Mucosa of descending colon (tissue), 3 donors: ENCODE results near the gene HDGFL3. TPM values are rescaled to one million over a fixed set of nuclear protein-coding genes. Genes with fewer than 3 reads are reported as not detected.

ENCODE experiments used
- ATAC-seq: fragments of 200-7000 bp; cut with Tn5 transposase; one replicate; pipeline ENCODE4 v1.9.1; 2020; ENCODE audit warnings: mild to moderate bottlenecking, moderate library complexity
- DNase-seq, 3 donors: peaks; one replicate each; pipeline ENCODE4 v3.0.0-alpha.2; 2020
- H3K36me3 ChIP-seq: fragments of 200-600 bp; one replicate; pipeline ENCODE4 v1.8.0; 2021; ENCODE audit warnings: low read depth, mild to moderate bottlenecking
- H3K4me1 ChIP-seq: fragments of 200-600 bp; one replicate; pipeline ENCODE4 v1.8.0; 2021; ENCODE audit warnings: low read depth, mild to moderate bottlenecking
- H3K4me3 ChIP-seq: fragments of 200-600 bp; one replicate; pipeline ENCODE4 v1.8.0; 2021; ENCODE audit warnings: mild to moderate bottlenecking
- H3K9me3 ChIP-seq: fragments of 200-600 bp; one replicate; pipeline ENCODE4 v1.8.0; 2021; ENCODE audit warnings: mild to moderate bottlenecking
- intact Hi-C, 2 donors: fragments of 100-400 bp; cut with DNase I in 1 of 2; cut with micrococcal nuclease in 1 of 2; formaldehyde crosslinking; loops; one replicate each; pipeline versions ENCODE4 v1.11.0 to v1.11.1; 2022; cut with DNase I, micrococcal nuclease
- long read RNA-seq, 2 donors: library from polyadenylated mRNA; unstranded; transcript quantifications; one replicate each; pipeline ENCODE4 v2.0.0, GENCODE V29; 2019 to 2021
- total RNA-seq, 3 donors: library from RNA; stranded (reverse); fragmentation: NEBNext Ultra II Directional in 2 of 3; extraction: Animal tissue kit (Norgen Biotek cat#: 25700) in 2 of 3; gene quantifications; one replicate each; pipeline versions ENCODE4 v1.2.1 to v1.2.4, GENCODE V29; 2021 to 2023
- TF ChIP-seq, protein P1 (sequence below): fragments of 200-600 bp; IDR thresholded peaks from one replicate; pipeline ENCODE4 v1.8.0; 2022; ENCODE audit warnings: antibody characterized with exemption, mild to moderate bottlenecking
- donor health status: DM: no; HTN: no; CAD: no; lungs with moderate emphysema.
- donor health status: DM: no; HTN: no; CAD: no.
- donor health status: DM: no; HTN: yes; CAD: no.

Gene HDGFL3
- total RNA-seq = 10 to 100 TPM in 2 of 3 donors, 1 to 10 TPM in 1; 7.3 to 58.8 (median 14.1) TPM
- long read RNA-seq, donor 1, full-length matches to known transcripts = 74 of 82 reads
- long read RNA-seq, donor 1, partial matches to known transcripts = 4 of 82 reads
- long read RNA-seq, donor 1, other reads (novel, unspliced or antisense) = 4 of 82 reads
- long read RNA-seq, donor 2, full-length matches to known transcripts = 2 of 5 reads
- long read RNA-seq, donor 2, partial matches to known transcripts = 3 of 5 reads
- long read RNA-seq, donor 2, other reads (novel, unspliced or antisense) = 0 of 5 reads

DNA sequence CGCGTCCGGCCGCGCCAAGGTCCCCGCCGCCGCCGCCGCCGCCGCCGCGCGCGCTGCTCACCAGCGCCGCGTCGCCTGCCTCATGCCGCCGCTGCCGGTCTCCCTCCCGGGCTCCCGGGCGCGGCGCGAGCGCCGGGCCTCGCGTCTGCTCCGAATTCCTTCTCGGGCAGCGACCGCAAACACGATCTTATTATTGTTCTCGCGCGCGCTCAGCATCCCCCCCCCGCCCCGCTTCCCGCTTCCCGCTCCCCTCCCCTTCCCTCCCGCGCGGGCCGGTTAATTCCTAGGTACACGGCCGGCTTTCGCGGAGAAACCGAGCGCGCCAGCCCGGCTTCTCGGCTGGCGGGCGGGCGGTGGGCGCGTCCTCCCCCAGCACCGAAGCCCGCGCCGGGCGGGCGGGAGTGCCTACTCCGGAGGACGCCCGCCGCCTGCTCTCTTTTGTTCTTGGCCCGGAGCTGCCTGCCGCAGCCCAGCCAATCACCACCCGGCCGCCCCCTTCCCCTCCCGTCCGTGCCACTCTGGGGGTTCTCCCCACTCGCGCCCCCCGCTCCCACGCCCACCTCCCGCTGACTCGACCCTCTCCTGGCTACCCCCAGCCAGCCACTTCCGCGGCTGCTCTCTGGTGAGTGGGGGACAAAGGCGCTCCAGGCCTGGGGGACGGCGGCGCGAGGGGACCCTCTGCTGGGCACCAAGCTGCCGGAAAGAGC, at the start of gene HDGFL3:
HDGFL3 (minus strand) TSS at position 164 of the 707 bp plus-strand sequence. CDS start 409 bp downstream, outside the sequence.
- TF ChIP-seq, protein P1, sequence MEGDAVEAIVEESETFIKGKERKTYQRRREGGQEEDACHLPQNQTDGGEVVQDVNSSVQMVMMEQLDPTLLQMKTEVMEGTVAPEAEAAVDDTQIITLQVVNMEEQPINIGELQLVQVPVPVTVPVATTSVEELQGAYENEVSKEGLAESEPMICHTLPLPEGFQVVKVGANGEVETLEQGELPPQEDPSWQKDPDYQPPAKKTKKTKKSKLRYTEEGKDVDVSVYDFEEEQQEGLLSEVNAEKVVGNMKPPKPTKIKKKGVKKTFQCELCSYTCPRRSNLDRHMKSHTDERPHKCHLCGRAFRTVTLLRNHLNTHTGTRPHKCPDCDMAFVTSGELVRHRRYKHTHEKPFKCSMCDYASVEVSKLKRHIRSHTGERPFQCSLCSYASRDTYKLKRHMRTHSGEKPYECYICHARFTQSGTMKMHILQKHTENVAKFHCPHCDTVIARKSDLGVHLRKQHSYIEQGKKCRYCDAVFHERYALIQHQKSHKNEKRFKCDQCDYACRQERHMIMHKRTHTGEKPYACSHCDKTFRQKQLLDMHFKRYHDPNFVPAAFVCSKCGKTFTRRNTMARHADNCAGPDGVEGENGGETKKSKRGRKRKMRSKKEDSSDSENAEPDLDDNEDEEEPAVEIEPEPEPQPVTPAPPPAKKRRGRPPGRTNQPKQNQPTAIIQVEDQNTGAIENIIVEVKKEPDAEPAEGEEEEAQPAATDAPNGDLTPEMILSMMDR = no peak
- no peaks in the 10 kb centered on the region for H3K4me1 ChIP-seq
- H3K4me3 ChIP-seq = peak within 1 kb of the TSS; percentile 54
- H3K9me3 ChIP-seq = no peaks in the 10 kb centered on the region
- ATAC-seq (peak; percentile 63), DNase-seq (peak; percentile 56 to 64 (median 62))
- intact Hi-C loops = no loop called here
- no peaks in the 10 kb centered on the region for H3K36me3 ChIP-seq

DNA sequence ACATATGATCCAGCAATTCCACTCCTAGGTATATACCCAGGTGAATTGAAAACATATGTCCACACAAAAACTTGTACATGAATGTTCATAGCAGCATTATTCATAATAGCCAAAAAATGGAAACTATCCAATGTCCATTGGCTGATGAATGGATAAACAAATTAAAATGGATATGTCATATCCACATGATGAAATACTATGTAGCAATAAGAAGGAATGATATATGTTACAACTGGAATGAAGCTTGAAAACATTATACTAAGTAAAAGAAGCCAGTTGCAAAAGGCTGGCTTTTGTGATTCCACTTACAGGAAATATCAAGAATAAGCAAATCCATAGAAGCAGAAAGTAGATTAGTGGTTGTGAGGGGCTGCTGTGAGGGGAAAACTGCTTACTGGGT, 43.2 kb upstream of the HDGFL3 start:
- no peak for ATAC-seq
- Histone ChIP-seq H3K4me1 (no peaks in the 10 kb centered on the region), H3K9me3 (no peaks in the 10 kb centered on the region), H3K4me3 (no peak overlapping the region), H3K36me3 (no peaks in the 10 kb centered on the region)
- TF ChIP-seq, protein P1 = no peak
- DNase-seq = no peak
- intact Hi-C loops = loop anchor here in 1 of 2 donors (5.0 kb wide), 1 partner anchor 187 kb away; no protein-coding TSS in a partner anchor

- DNase-seq (no peak), ATAC-seq (no peak)
- intact Hi-C loops = loop anchor here in 1 of 2 donors (5.0 kb wide), 1 partner anchor 308 kb away; no protein-coding TSS in a partner anchor
- no peak overlapping the region for H3K4me3 ChIP-seq
- no peaks in the 10 kb centered on the region for H3K4me1 ChIP-seq
- no peaks in the 10 kb centered on the region for H3K36me3 ChIP-seq
- TF ChIP-seq, protein P1 = no peak
- no peaks in the 10 kb centered on the region for H3K9me3 ChIP-seq
Measured at GRCh38 chr15:83249030-83249343, 41.4 kb upstream of the HDGFL3 start.

DNA sequence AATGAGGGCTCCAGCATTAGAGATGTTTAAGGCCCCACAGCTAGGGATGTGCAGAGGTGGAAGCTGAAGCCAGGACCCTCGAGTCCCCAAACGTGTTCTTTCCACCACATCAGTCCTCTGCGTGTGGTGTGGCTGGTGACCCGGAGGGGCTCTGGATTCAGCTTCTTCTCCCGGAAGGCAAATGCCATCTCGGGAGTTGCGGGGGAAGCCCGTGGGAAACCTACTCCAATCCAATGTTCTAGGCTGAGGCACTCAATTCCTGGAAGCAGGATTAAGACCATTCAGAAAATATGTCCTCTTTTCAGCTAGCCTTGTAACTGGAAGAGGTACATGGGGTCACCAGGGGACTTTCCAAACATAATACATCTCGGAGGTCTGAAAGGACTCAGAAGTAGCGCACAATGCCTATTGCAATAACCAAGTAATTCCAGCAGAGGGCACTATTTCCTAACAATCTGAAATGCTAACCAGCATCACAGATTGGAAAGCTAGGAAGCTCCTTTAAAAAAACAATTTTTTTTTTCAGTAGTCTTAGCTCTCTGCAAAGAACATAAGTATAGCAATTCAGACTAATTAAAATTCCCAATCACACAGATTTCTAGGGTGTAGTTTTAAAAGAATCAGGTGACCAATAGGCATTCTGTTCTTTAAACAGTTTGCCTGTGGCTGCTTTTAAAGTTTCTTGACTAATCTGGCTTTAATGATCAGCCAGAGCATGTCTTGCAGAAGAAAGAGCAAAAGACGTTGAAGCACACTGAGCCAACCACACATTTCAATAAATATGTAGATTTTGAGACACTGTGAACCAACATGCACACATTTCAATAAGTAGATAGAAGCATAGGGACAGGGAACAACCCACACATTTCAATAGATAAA, 40.8 kb upstream of the HDGFL3 start:
- TF ChIP-seq, protein P1 = no peak
- no peak overlapping the region for H3K4me3 ChIP-seq
- H3K4me1 ChIP-seq = no peaks in the 10 kb centered on the region
- ATAC-seq = peak; percentile 60
- no peaks in the 10 kb centered on the region for H3K9me3 ChIP-seq
- intact Hi-C loops = loop anchor here in 1 of 2 donors (5.0 kb wide), 1 partner anchor 309 kb away; no protein-coding TSS in a partner anchor
- H3K36me3 ChIP-seq = no peaks in the 10 kb centered on the region
- peak in 1 of 3 donors; percentile 61 for DNase-seq

GRCh38 chr15:83243634-83244033, 36.0 kb upstream of the HDGFL3 start:
- no peak for ATAC-seq
- TF ChIP-seq, protein P1 = no peak
- intact Hi-C loops = no loop called here

More at GRCh38 chr15:83243634-83244033, 36.0 kb upstream of the HDGFL3 start:
- DNase-seq = no peak
- H3K36me3 ChIP-seq = no peaks in the 10 kb centered on the region
- H3K4me1 ChIP-seq = no peaks in the 10 kb centered on the region
- no peak overlapping the region for H3K4me3 ChIP-seq
- peaks cover 3% of the 10 kb centered on the region for H3K9me3 ChIP-seq
